ENCODE data around the gene MAST2.
"Not testable (repeated sequence)": the region's sequence is repeated elsewhere in the genome, so short reads cannot be mapped to it uniquely, and the experiment has no call there.

MAST2 gene

GRCh38 chr1:45925728-45926287 lies 122.4 kb downstream of the MAST2 start:
- CTCF ChIA-PET, result interaction anchor here (1.1 kb wide), 1 partner anchor 13 kb away, joined by 4 read pairs; no protein-coding TSS in a partner anchor
- DNase-seq (ENCODE audit: extremely low spot score), result peak; percentile 38
- TF ChIP-seq CTCF (IDR thresholded peaks at IDR 0.05; ENCODE audit: control extremely low read depth, extremely low read depth, low read depth, missing control alignments), result no peak
- POLR2A ChIA-PET, result no interaction called here

GRCh38 chr1:45926330-45926729 lies 122.9 kb downstream of the MAST2 start:
- no peak for TF ChIP-seq CTCF (IDR thresholded peaks at IDR 0.05; ENCODE audit: control extremely low read depth, extremely low read depth, low read depth, missing control alignments)
- no peak for DNase-seq (ENCODE audit: extremely low spot score)
- POLR2A ChIA-PET, result no interaction called here
- CTCF ChIA-PET, result no interaction called here

- DNase-seq (ENCODE audit: extremely low spot score); POLR2A ChIA-PET; CTCF ChIA-PET: not testable (repeated sequence)
These were observed 124.0 kb downstream of the MAST2 start for GRCh38 chr1:45927231-45927915.

- no peak for DNase-seq (ENCODE audit: extremely low spot score)
- ChIA-PET POLR2A (no interaction called here), CTCF (interaction anchor here (0.9 to 1.9 kb wide), 4 partner anchors 9 to 38 kb away, joined by 3 to 4 read pairs (median 4); no protein-coding TSS in a partner anchor)
- TF ChIP-seq CTCF (IDR thresholded peaks at IDR 0.05; ENCODE audit: control extremely low read depth, extremely low read depth, low read depth, missing control alignments), result no peak
These were observed 125.2 kb downstream of the MAST2 start for GRCh38 chr1:45928486-45929205.

GRCh38 chr1:45929257-45929687 lies 125.9 kb downstream of the MAST2 start:
- no peak for TF ChIP-seq CTCF (IDR thresholded peaks at IDR 0.05; ENCODE audit: control extremely low read depth, extremely low read depth, low read depth, missing control alignments)
- CTCF ChIA-PET, result interaction anchor here (0.9 to 1.9 kb wide), 4 partner anchors 11 to 39 kb away, joined by 3 to 4 read pairs (median 4); no protein-coding TSS in a partner anchor
- DNase-seq (ENCODE audit: extremely low spot score), result no peak
- POLR2A ChIA-PET, result no interaction called here

GRCh38 chr1:45930258-45931150 lies 127.1 kb downstream of the MAST2 start:
- TF ChIP-seq CTCF (IDR thresholded peaks at IDR 0.05; ENCODE audit: control extremely low read depth, extremely low read depth, low read depth, missing control alignments), result no peak
- POLR2A ChIA-PET, result no interaction called here
- DNase-seq (ENCODE audit: extremely low spot score), result no peak

GRCh38 chr1:45932205-45932604 lies 128.8 kb downstream of the MAST2 start:
- POLR2A ChIA-PET, result not testable (repeated sequence)
- CTCF ChIA-PET, result interaction anchor here (2.1 kb wide), 1 partner anchor 13 kb away, joined by 7 read pairs; no protein-coding TSS in a partner anchor

More at GRCh38 chr1:45930258-45931150, 127.1 kb downstream of the MAST2 start:
- CTCF ChIA-PET, result interaction anchor here (0.8 to 1.9 kb wide), 3 partner anchors 10 to 40 kb away, joined by 3 to 4 read pairs (median 3); no protein-coding TSS in a partner anchor

More at GRCh38 chr1:45932205-45932604, 128.8 kb downstream of the MAST2 start:
- DNase-seq (ENCODE audit: extremely low spot score), result not testable (repeated sequence)
